Hematopoietic multipotent progenitor cell treated with erythropoietin and hydrocortisone succinate and interleukin-3 and kit ligand, for 17 days (in vitro differentiated cells): ENCODE data around the gene DBP.
A peak's percentile ranks its signal among the peaks of the same experiment; 100 is the strongest.
"Not testable (repeated sequence)": the region's sequence is repeated elsewhere in the genome, so short reads cannot be mapped to it uniquely, and the experiment has no call there.

Source experiments
- DNase-seq: peaks from one replicate; pipeline ENCODE4 v3.0.0-alpha.2; 2015; ENCODE audit warnings: low spot score

DBP gene

GRCh38 chr19:48639483-48640375 lies 2.5 kb upstream of the DBP start:
- no peak for DNase-seq

DNA sequence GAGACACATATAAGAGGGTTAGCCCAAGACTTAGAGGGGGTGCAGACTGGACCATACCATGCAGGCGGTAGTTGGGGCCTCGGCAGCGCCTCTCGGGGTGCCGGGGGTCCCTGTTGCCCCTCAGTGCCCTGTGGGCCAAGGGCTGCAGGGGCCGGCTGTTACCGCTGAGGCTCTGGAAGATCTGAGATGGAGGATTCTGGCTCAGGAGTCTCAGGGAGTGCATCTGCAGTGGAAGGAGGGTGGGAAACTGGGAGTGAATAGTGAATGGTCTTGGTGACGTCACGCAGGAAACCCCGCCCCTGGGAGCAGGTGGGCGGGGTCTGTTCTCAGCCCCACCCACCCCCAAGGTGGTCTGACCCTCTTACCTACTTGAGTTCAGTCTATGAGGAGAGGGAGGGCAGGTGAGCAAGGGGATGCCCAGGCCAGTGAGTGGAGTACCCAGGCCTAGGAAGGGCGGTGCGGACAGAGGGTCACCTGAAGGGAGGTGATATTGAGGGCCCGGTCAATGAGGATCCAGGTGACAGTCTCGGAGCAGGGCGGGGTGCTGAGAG lies 1.7 kb upstream of the DBP start:
- peak; percentile 31 for DNase-seq

- peak; percentile 64 for DNase-seq
Measured at GRCh38 chr19:48637948-48638830, 1.0 kb upstream of the DBP start.

DNA sequence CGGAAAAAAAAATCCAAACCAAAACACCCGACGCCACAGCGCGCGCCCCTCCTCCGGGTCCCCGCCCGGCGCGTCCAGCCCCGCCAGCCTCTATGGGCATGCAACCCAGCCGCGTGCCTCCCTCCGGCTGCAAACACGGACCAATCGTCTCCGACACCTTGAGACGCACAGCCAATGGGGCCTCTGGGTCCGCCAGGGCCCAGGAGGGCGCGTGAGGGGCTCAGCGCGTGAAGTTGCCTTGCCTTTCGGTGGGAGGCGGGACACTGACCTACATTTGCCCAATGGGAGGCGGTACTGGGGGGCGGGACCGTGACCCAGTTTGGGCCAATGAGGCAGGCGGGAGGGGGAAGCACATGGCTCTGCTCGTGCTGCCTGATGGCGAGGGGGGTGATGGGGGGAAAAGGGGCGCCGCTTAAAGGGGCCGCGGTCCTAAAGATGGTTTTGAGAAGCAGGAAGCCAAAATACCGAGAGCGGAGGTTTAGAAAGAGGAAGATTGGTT lies 319 bp upstream of the DBP start:
- peak; percentile 84 for DNase-seq

DNA sequence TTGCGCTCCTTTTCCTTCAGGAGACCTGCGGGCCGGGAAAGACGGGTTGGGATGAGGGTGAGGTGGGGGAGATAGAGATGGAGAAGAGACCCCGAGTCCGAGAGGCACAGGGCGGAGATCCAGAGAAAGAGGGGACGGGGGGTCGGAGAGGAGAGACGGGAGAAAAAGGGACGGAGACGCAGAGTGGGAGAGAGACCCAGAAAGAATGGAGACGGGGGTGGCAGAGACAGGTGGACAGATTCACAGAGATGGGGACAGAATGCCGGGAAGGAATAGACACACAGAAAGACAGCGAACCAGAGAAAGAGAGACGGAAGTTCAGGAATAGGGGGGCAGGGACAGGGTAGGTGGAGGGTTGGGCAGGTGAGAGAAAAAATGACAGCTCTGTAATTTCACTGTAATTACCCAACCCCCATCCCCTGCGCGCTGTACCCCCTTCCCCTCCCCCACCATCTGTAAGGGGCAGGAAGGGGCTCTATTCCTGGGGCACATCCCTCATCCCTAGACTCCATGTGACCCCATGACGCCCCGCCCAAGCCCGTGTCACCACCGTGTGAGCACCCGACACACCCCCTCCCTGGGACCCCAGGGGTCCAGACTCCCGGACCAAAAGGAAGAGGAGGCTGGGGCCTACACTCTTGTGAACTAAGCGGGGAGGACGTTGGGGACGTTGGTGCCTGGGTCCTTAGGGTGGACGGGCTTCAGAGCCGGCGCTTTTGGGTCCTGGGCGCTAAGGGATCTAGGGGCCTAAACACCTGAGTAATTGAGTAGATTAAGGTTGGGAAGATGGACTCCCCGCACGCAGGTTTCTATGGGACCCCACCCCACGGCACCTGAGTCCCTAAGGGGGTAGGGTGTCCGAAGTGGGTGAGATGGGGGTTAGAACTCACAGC lies 967 bp downstream of the DBP start:
- no peak for DNase-seq

- peak; percentile 83 for DNase-seq
Measured at GRCh38 chr19:48635263-48635965, 1.8 kb downstream of the DBP start.

GRCh38 chr19:48634424-48635262 lies 2.5 kb downstream of the DBP start:
- peak; percentile 97 for DNase-seq

GRCh38 chr19:48634036-48634342 lies 3.2 kb downstream of the DBP start:
- no peak for DNase-seq

- DNase-seq, result peak; percentile 58
Measured at GRCh38 chr19:48633148-48634035, 3.8 kb downstream of the DBP start.

DNA sequence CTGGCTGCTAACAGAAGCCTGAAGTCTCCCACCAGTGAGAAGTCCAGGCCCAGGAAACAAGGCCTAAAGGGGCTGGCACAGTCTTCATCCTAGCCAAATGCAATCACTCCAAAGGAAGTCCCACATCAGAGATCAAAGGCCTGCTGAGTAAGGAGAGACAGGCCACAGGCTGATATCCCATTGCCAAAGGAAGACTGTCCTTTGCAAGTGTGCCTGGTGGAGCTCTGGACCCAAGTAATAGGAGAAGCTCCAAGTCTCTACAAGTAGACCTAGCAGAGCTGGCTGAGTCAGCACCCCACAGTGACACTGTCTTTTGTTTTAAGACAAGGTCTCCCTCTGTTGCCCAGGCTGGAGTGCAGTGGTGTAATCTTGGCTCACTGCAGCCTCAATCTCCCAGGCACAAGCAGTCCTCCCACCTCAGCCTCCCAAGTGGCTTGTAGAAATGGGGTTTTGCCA lies 4.5 kb downstream of the DBP start:
- peak; percentile 66 for DNase-seq

DNA sequence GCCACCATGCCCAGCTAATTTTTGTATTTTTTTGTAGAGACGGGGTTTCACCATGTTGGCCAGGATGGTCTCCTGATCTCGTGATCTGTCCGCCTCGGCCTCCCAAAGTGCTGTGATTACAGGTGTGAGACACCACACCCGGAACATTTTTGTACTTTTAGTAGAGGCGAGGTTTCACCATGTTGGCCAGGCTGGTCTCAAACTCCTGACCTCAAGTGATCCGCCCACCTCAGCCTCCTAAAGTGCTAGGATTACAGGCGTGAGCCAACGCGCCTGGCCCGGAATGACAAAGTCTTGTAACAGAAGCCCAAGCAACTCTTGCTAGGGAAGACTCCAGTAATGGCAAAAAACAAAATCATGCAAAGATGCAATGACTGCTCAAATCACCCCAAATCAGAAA lies 4.9 kb downstream of the DBP start:
- DNase-seq, result not testable (repeated sequence)

- DNase-seq, result no peak
Measured at GRCh38 chr19:48631225-48631624, 6.0 kb downstream of the DBP start.

- DNase-seq, result peak; percentile 88
Measured at GRCh38 chr19:48630296-48631063, 6.7 kb downstream of the DBP start.

DNA sequence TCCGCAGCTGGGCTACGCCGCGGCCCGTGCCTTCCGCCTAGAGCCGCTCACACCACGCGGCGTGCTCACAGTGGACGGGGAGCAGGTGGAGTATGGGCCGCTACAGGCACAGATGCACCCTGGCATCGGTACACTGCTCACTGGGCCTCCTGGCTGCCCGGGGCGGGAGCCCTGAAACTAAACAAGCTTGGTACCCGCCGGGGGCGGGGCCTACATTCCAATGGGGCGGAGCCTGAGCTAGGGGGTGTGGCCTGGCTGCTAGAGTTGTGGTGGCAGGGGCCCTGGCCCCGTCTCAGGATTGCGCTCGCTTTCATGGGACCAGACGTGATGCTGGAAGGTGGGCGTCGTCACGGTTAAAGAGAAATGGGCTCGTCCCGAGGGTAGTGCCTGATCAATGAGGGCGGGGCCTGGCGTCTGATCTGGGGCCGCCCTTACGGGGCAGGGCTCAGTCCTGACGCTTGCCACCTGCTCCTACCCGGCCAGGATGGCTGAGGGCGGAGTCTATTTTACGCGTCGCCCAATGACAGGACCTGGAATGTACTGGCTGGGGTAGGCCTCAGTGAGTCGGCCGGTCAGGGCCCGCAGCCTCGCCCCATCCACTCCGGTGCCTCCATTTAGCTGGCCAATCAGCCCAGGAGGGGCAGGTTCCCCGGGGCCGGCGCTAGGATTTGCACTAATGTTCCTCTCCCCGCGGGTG lies 7.4 kb downstream of the DBP start:
- peak; percentile 58 for DNase-seq

DNA sequence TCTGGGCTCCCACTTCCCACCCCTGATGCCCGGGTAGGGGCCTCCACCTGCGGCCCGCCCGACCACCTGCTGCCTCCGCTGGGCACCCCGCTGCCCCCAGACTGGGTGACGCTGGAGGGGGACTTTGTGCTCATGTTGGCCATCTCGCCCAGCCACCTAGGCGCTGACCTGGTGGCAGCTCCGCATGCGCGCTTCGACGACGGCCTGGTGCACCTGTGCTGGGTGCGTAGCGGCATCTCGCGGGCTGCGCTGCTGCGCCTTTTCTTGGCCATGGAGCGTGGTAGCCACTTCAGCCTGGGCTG lies 7.9 kb downstream of the DBP start:
- no peak for DNase-seq

- DNase-seq, result no peak
Measured at GRCh38 chr19:48628486-48629296, 8.5 kb downstream of the DBP start.

DNA sequence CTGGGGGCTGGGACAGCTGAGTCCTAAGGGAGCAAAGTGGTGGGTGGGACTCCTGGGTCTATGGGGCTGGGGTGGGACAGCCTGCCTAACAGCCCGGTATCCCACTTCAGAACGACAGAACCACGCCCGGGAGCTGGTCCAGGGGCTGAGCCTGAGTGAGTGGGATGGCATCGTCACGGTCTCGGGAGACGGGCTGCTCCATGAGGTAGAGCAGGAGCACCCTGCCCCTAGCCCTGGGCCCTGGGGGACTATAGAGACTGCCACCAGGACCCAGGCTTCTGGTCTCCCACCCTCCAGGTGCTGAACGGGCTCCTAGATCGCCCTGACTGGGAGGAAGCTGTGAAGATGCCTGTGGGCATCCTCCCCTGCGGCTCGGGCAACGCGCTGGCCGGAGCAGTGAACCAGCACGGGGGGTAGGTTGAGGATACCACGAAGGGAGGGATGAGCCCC lies 9.3 kb downstream of the DBP start:
- no peak for DNase-seq
